Upper lobe of left lung (tissue), 6 donors: ENCODE measurements around the gene FOXB1. TPM values are rescaled to one million over a fixed set of nuclear protein-coding genes. Genes with fewer than 3 reads are reported as not detected.

Experiments used
- ATAC-seq, 2 donors: fragments of 200-7000 bp; cut with Tn5 transposase; one replicate each; pipeline ENCODE4 v1.9.1; 2022; ENCODE audit warnings: mild to moderate bottlenecking in 2 of 2, moderate library complexity in 2 of 2; ENCODE audit not compliant: low FRiP score in 2 of 2
- DNase-seq, 2 donors: peaks; one replicate each; pipeline ENCODE4 v3.0.0-alpha.2; 2019 to 2020
- H3K27ac ChIP-seq, 4 donors: fragments of 200-600 bp; sonication (generic); one replicate each; pipeline ENCODE4 v1.5.1; 2016 to 2019
- H3K27me3 ChIP-seq, 4 donors: fragments of 200-600 bp; sonication (generic); one replicate each; pipeline ENCODE4 v1.5.1; 2017 to 2019
- H3K36me3 ChIP-seq, 4 donors: fragments of 200-600 bp; sonication (generic); one replicate each; pipeline ENCODE4 v1.5.1; 2016 to 2019
- H3K4me1 ChIP-seq, 4 donors: fragments of 200-600 bp; sonication (generic); one replicate each; pipeline ENCODE4 v1.5.1; 2018 to 2019
- H3K4me3 ChIP-seq, 4 donors: fragments of 200-600 bp; sonication (generic); one replicate each; pipeline ENCODE4 v1.5.1; 2017 to 2019; ENCODE audit warnings: mild to moderate bottlenecking in 2 of 4, moderate library complexity in 1 of 4
- H3K9me3 ChIP-seq, 4 donors: fragments of 200-600 bp; sonication (generic); one replicate each; pipeline ENCODE4 v1.5.1; 2018 to 2019
- CTCF ChIP-seq, 6 experiments: fragments of 450-650 bp in 4 of 6; fragments of 200-600 bp in 2 of 6; sonication (generic) in 2 of 6; IDR thresholded peaks; one replicate each; pipeline ENCODE4 v1.5.1; 2016 to 2019; ENCODE audit warnings: antibody characterized with exemption in 6 of 6
- EP300 ChIP-seq, 4 donors: sonication (generic); formaldehyde crosslinking; IDR thresholded peaks; one replicate each; pipeline ENCODE4 v1.5.1; 2017; ENCODE audit warnings: antibody characterized with exemption in 4 of 4, control low read depth in 2 of 4
- POLR2A ChIP-seq, 4 donors: fragments of 450-650 bp; IDR thresholded peaks; one replicate each; pipeline ENCODE4 v1.5.1; 2016 to 2017; ENCODE audit warnings: antibody characterized with exemption in 4 of 4, mild to moderate bottlenecking in 2 of 4
- POLR2AphosphoS5 ChIP-seq, 2 donors: sonication (generic); formaldehyde crosslinking; IDR thresholded peaks; one replicate each; pipeline ENCODE4 v1.5.1; 2017; ENCODE audit warnings: antibody characterized with exemption in 2 of 2
- WGBS, 2 donors: methylation state at CpG; one replicate each; pipeline ENCODE4 v1.1.5; 2017 to 2018; 5-methylcytosine and 5-hydroxymethylcytosine counted together
- total RNA-seq, 6 donors: library from RNA; depleted of rRNA in 4 of 6; stranded (reverse); fragments of >200 nt in 4 of 6; gene quantifications; one replicate each; pipeline versions ENCODE4 v1.1.0 to v1.2.1, GENCODE V29; 2016 to 2021
- donor health status: DM: no; HTN: no; CAD: no; lungs with moderate emphysema.
- donor health status: DM: no; HTN: yes; CAD: no; lungs with severe emphysema.

FOXB1 gene
- total RNA-seq, 6 donors from 2014 or later, result not detected

DNA sequence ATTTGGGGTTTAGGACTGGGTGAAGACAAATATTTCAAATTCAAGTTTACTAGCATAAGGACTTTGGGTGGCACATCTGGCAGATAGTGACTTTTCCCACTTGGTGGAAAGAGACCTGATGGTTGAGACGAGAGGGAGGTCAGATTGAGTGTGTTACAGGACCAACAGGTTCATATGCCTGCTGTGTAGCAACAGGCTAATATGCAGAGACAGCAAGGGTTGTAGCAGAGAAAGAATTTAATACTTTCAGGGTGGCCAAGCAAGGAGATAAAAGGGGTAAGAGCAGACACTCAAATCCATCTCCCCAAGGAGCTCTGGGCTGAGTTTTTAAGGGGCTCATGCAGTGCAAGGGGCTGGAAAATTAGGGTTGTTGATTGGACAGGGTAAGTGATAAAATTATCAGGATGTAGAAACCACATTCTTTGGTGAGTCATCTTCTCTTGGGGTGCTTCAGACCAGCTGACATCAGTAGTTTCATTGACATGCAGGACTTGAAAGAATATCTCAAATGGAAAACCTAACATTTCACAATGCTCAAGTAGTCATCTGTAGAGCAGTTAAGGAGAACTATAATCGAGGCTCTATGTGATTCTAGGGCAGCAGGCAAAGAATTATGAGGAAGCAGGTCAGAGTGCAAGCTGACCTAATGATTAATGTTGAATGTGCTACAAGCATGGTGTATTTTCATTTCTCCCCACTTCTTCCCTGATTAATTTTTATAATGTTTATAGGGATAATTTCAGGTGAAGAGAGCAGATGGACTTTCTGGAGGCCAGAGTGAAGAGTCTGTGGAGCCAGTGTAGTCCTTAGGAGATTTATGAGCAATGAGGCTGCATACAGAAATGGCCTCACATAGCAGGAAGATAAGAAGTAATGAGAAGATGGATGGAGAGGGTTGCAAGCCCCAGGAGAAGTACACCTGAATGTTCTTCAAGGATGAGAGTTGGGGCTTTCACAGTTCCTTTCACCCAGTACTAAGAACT, 13.7 kb downstream of the FOXB1 start:
- ATAC-seq (no peak), DNase-seq (no peak)
- WGBS, 2 donors, result 13 to 22% methylated on average over 2 of the region's 2 CpGs
- TF ChIP-seq EP300 (IDR thresholded peaks at IDR 0.05) (no peak), POLR2AphosphoS5 (IDR thresholded peaks at IDR 0.05) (no peak), CTCF (IDR thresholded peaks at IDR 0.05) (no peak), POLR2A (IDR thresholded peaks at IDR 0.05) (no peak)
- Histone ChIP-seq H3K4me3 (no peak overlapping the region), H3K27ac (no peak overlapping the region), H3K4me1 (no peaks in the 10 kb centered on the region), H3K36me3 (no peaks in the 10 kb centered on the region), H3K27me3 (no peaks in the 10 kb centered on the region), H3K9me3 (peaks cover 0 to 8% (median 2%) of the 10 kb centered on the region in 4 donors)

- WGBS, 2 donors, result 38 to 41% methylated on average over 3 of the region's 3 CpGs
- Histone ChIP-seq H3K9me3 (peaks cover 0 to 8% (median 2%) of the 10 kb centered on the region in 4 donors), H3K4me3 (no peak overlapping the region), H3K27ac (no peak overlapping the region), H3K36me3 (no peaks in the 10 kb centered on the region), H3K27me3 (no peaks in the 10 kb centered on the region), H3K4me1 (no peaks in the 10 kb centered on the region)
- DNase-seq, result no peak
- ATAC-seq, result no peak
- TF ChIP-seq EP300 (IDR thresholded peaks at IDR 0.05) (no peak), CTCF (IDR thresholded peaks at IDR 0.05) (no peak), POLR2AphosphoS5 (IDR thresholded peaks at IDR 0.05) (no peak), POLR2A (IDR thresholded peaks at IDR 0.05) (no peak)
Observed at GRCh38 chr15:60020736-60021135, 16.6 kb downstream of the FOXB1 start.

- no peaks in the 10 kb centered on the region for H3K27me3 ChIP-seq
- TF ChIP-seq POLR2AphosphoS5 (IDR thresholded peaks at IDR 0.05) (no peak), EP300 (IDR thresholded peaks at IDR 0.05) (no peak), CTCF (IDR thresholded peaks at IDR 0.05) (no peak)
- peaks cover 0 to 8% (median 2%) of the 10 kb centered on the region in 4 donors for H3K9me3 ChIP-seq
- H3K4me3 ChIP-seq, result no peak overlapping the region
- H3K36me3 ChIP-seq, result no peaks in the 10 kb centered on the region
- no peak overlapping the region for H3K27ac ChIP-seq
- WGBS, 2 donors, result 75 to 78% methylated on average over 6 to 7 of the region's 7 CpGs
- ATAC-seq (no peak), DNase-seq (no peak)
- no peaks in the 10 kb centered on the region for H3K4me1 ChIP-seq
Observed at GRCh38 chr15:60021589-60022378, 17.7 kb downstream of the FOXB1 start.

DNA sequence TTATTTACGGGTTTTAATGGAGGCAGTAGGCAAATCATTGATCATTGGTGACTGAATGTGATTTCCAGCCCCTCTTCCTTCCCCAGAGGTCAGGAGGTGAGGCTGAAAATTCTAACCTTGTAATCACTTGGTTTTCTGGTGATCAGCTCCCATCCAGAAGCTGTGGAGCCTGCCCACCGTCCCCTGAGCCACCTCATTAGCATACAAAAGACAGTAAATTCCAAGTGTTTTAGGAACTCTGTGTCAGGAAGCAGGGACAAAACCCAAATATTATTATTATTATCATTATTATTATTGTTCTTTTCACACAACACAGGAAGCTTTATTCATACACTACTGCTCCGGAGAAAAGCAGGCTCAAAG, 18.2 kb downstream of the FOXB1 start:
- 63 to 79% methylated on average over 3 of the region's 3 CpGs for WGBS, 2 donors
- no peak overlapping the region for H3K4me3 ChIP-seq
- no peaks in the 10 kb centered on the region for H3K27me3 ChIP-seq
- no peaks in the 10 kb centered on the region for H3K36me3 ChIP-seq
- H3K4me1 ChIP-seq, result no peaks in the 10 kb centered on the region
- ATAC-seq, result no peak
- no peak for TF ChIP-seq EP300 (IDR thresholded peaks at IDR 0.05)
- no peak for DNase-seq
- H3K27ac ChIP-seq, result no peak overlapping the region
- H3K9me3 ChIP-seq, result peaks cover 0 to 4% (median 1%) of the 10 kb centered on the region in 4 donors

GRCh38 chr15:60026555-60026954, 22.4 kb downstream of the FOXB1 start:
- ATAC-seq (no peak), DNase-seq (no peak)
- Histone ChIP-seq H3K4me3 (no peak overlapping the region), H3K27me3 (no peaks in the 10 kb centered on the region), H3K36me3 (no peaks in the 10 kb centered on the region), H3K4me1 (no peaks in the 10 kb centered on the region), H3K27ac (no peak overlapping the region), H3K9me3 (peaks cover 0 to 3% (median 0%) of the 10 kb centered on the region in 4 donors)
- 65 to 73% methylated on average over 2 of the region's 2 CpGs for WGBS, 2 donors
- TF ChIP-seq POLR2AphosphoS5 (IDR thresholded peaks at IDR 0.05), result no peak
- TF ChIP-seq POLR2A (IDR thresholded peaks at IDR 0.05), result no peak
- no peak for TF ChIP-seq CTCF (IDR thresholded peaks at IDR 0.05)
- TF ChIP-seq EP300 (IDR thresholded peaks at IDR 0.05), result no peak
